HG02763 (cell line): ENCODE data around the gene EDDM13.
"Not testable (repeated sequence)": the region's sequence is repeated elsewhere in the genome, so short reads cannot be mapped to it uniquely, and the experiment has no call there.

Experiments used
- ATAC-seq: cut with Tn5 transposase; IDR thresholded peaks from one replicate; pipeline ENCODE4 v1.9.1; 2021; ENCODE audit warnings: mild to moderate bottlenecking, moderate library complexity; ENCODE audit not compliant: unreplicated experiment

The EDDM13 gene

DNA sequence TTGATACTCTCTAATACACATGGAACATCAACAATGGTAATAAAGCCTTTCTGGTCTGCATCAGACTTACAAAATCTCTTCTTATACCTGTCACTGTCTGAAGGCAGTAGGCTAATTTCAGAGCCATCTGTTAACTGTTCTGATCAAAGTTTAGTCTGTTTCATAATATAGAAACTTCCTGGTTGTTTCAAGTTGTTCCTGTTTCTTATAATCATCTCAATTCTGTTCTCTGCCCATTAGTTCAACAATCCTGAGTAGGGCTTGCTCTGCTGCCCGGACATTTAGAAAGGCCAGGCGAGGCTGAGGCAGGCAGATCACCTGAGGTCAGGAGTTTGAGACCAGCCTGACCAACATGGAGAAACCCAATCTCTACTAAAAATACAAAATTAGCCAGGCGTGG lies 47.4 kb downstream of the EDDM13 start:
- ATAC-seq, result no peak

DNA sequence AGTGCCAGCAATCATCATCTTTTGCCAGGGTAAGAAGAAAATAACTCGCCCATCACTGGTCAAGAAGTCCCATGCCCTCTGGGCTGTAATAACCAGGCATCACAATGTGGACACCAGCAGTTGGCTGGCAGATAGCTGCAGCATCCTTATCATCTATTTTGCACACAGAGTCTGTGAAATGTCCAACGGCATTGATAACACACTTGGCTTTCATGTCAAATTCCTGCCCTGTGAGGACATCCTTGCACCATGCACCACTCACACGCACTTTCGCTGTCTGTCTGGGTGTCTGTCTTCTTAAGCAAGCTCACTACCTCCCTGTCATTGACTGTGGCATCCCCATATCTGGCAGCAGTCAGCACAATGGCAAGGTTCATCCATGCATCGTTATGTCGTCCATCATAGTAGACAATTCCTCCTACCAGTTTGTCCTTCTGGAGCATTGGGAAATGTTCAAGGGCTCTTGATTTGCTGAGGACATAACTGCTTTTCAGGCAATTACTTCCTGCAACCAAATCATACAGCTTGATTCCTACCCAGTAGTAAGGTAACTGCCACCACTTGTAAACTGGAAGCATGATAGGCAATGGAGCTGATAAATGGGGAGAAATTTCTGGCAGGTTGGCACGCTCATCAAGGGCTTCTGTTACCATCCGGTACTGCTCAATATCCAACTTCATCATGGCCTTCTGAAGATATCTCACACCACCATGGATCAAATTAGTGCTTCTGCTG lies 48.9 kb downstream of the EDDM13 start:
- ATAC-seq, result no peak

GRCh38 chr19:56321989-56322440 lies 49.5 kb downstream of the EDDM13 start:
- ATAC-seq, result no peak

GRCh38 chr19:56324436-56324835 lies 51.9 kb downstream of the EDDM13 start:
- ATAC-seq, result no peak

GRCh38 chr19:56332695-56333094 lies 60.1 kb downstream of the EDDM13 start:
- no peak for ATAC-seq

- ATAC-seq, result no peak
These were observed 61.0 kb downstream of the EDDM13 start for GRCh38 chr19:56333506-56333905.

DNA sequence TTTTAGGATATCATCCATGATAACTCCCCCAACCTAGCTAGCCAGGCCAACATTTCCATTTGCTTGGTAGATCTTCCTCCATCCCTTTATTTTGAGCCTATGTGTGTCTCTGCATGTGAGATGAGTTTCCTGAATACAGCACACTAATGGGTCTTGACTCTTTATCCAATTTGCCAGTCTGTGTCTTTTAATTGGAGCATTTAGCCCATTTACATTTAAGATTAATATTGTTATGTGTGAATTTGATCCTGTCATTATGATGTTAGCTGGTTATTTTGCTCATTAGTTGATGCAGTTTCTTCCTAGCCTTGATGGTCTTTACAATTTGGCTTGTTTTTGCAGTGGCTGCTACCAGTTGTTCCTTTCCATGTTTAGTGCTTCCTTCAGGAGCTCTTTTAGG lies 62.8 kb downstream of the EDDM13 start:
- not testable (repeated sequence) for ATAC-seq

DNA sequence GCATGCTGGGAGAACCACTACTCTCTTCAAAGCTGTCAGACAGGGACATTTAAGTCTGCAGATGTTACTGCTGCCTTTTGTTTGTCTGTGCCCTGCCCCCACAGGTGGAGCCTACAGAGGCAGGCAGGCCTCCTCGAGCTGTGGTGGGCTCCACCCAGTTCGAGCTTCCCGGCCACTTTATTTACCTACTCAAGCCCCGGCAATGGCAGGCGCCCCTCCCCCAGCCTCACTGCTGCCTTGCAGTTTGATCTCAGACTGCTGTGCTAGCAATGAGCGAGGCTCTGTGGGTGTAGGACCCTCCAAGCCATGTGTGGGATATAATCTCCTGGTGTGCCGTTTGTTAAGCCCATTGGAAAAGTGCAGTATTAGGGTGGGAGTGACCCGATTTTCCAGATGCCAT lies 64.5 kb downstream of the EDDM13 start:
- not testable (repeated sequence) for ATAC-seq

DNA sequence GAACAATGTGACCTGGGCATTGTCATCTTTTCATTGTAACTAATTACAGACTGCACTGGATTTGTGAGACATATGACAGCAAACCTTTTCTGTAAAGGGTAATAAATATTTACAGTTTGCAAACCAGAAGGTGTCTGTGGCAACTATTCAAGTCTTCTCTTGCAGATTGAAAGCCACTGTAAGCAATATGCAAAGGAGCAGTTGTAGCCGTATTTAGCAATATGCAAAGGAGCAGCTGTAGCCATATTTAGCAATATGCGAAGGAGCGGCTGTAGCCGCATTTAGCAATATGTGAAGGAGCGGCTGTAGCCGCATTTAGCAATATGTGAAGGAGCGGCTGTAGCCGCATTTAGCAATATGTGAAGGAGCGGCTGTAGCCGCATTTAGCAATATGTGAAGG lies 66.5 kb downstream of the EDDM13 start:
- ATAC-seq, result not testable (repeated sequence)

- no peak for ATAC-seq
These were observed 69.4 kb downstream of the EDDM13 start for GRCh38 chr19:56341948-56342347.

- ATAC-seq, result no peak
These were observed 74.7 kb downstream of the EDDM13 start for GRCh38 chr19:56347163-56347778.

GRCh38 chr19:56348289-56348877 lies 75.8 kb downstream of the EDDM13 start:
- no peak for ATAC-seq

DNA sequence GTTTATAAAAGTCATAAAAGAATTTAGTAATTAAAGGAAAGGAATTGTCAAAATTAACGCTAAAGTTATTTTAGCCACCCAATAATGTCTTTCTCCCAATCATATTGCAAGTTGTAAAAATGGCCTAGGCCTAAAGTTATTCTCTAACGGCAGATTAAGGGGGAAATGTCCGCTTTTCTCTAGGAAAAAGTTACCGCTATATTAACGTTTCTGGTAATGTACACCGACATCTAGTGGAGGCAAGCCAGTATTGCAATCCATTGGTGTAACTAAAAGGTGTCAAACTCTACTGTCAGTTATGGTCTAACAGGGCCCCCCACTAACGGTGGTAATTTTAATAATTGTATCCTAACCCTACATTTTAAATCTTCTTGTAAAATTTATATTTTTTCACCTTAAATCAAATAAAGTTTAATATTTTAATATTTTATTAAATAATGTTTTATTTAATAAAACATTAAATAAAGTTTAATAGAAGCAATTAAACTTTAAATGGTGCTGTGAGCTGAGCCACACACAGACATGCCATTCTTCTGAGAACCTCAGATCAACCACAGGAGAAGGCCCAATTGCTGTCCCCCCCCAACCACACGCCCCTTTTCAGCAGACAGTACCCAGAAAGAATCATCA lies 78.0 kb downstream of the EDDM13 start:
- ATAC-seq, result no peak

- ATAC-seq, result no peak
These were observed 78.7 kb downstream of the EDDM13 start for GRCh38 chr19:56351208-56351607.

DNA sequence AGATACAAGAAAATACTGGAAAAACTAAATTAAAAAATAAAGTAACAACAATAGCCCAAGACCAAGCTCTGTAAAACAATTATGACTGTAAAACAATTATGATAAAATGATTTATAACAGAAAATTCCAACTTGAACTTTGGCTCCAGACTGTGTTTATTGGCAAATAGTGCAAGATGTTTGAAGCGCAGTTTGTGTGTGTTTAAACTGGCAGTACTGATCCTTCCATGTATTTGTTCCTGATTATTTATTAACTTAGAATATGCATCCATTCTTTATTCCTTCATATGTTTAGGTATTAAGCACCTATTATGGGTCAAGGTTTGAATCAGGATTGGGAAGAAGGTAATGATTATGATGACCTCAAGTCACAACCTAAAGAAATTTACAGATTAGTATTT lies 83.0 kb downstream of the EDDM13 start:
- no peak for ATAC-seq

- no peak for ATAC-seq
These were observed 84.4 kb downstream of the EDDM13 start for GRCh38 chr19:56356944-56357343.
